Measurements from ENCODE around the gene PLCL2.

GRCh38 chr3:16909802-16910201, 25.0 kb downstream of the PLCL2 start:
- no peak for TF ChIP-seq POLR2A (IDR thresholded peaks at IDR 0.05; ENCODE audit: low read depth, low read length)
- no peak for TF ChIP-seq POLR2AphosphoS5 (IDR thresholded peaks at IDR 0.05; ENCODE audit: low read depth, low read length)
